ENCODE measurements around the gene SFT2D1.
"Not testable (repeated sequence)": the region's sequence is repeated elsewhere in the genome, so short reads cannot be mapped to it uniquely, and the experiment has no call there.

GRCh38 chr6:166387098-166387497, 44.8 kb upstream of the SFT2D1 start:
- TF ChIP-seq POLR2AphosphoS5, CTCF (IDR thresholded peaks at IDR 0.05): not testable (repeated sequence)

Data from stomach (tissue), 4 donors.